Measurements from ENCODE around the gene ZNF628. TPM values are rescaled to one million over a fixed set of nuclear protein-coding genes. Genes with fewer than 3 reads are reported as not detected.
A peak's percentile ranks its signal among the peaks of the same experiment; 100 is the strongest.

Gene ZNF628
- polyA plus RNA-seq, 3 donors, result 0.50 to 3.1 TPM; not detected in 1

DNA sequence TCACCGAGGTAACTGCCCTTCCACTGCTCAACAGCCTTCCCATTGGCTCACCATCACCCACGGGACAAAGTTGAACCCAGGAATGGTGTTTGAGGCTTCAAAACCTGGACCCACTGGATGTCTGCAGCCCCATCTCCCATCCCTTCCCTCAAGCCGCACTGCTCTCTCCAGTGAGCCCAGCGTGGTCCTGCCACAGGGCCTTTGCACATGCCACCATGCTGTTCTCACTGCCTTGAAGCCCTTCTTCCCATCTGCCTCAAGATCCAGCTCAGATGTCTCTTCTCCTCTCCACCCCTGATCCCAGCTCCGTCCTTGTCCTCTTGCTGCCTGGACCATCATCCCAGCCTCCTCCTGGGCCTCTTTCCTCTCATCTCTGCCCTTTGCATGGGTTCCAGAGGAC lies 37.4 kb upstream of the ZNF628 start:
- 83% methylated on average over 5 of the region's 5 CpGs for WGBS (ENCODE audit: insufficient coverage)
- TF ChIP-seq, protein P1, sequence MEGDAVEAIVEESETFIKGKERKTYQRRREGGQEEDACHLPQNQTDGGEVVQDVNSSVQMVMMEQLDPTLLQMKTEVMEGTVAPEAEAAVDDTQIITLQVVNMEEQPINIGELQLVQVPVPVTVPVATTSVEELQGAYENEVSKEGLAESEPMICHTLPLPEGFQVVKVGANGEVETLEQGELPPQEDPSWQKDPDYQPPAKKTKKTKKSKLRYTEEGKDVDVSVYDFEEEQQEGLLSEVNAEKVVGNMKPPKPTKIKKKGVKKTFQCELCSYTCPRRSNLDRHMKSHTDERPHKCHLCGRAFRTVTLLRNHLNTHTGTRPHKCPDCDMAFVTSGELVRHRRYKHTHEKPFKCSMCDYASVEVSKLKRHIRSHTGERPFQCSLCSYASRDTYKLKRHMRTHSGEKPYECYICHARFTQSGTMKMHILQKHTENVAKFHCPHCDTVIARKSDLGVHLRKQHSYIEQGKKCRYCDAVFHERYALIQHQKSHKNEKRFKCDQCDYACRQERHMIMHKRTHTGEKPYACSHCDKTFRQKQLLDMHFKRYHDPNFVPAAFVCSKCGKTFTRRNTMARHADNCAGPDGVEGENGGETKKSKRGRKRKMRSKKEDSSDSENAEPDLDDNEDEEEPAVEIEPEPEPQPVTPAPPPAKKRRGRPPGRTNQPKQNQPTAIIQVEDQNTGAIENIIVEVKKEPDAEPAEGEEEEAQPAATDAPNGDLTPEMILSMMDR (IDR thresholded peaks at IDR 0.05), result no peak
- Histone ChIP-seq H3K79me2 (ENCODE audit: insufficient read depth, low read length) (no peaks in the 10 kb centered on the region), H3K4me1 (ENCODE audit: control insufficient read depth in 1 of 2, insufficient read depth in 2 of 2, low read length in 2 of 2) (peaks cover 21 to 24% of the 10 kb centered on the region in 2 donors), H3K36me3 (replicated peaks in 1 of 2; ENCODE audit: control insufficient read depth in 1 of 2, insufficient read depth in 2 of 2, low read length in 2 of 2) (no peaks in the 10 kb centered on the region), H4K20me1 (ENCODE audit: insufficient read depth, low read length) (no peaks in the 10 kb centered on the region), H3K9me3 (replicated peaks in 1 of 2; ENCODE audit: control insufficient read depth in 1 of 2, insufficient read depth in 1 of 2, low read length in 2 of 2) (peaks cover 0 to 15% of the 10 kb centered on the region in 2 donors), H3K9ac (ENCODE audit: insufficient read depth, low read length, poor library complexity, severe bottlenecking) (no peak overlapping the region), H3K27ac (ENCODE audit: low read depth in 1 of 2, low read length in 2 of 2) (no peak overlapping the region), H3K4me3 (replicated peaks in 1 of 3; ENCODE audit: low read depth in 2 of 3, low read length in 3 of 3) (no peak overlapping the region), H3K4me2 (replicated peaks; ENCODE audit: extremely low read depth, low read length, poor library complexity, severe bottlenecking) (no peak overlapping the region), H2AFZ (ENCODE audit: insufficient read depth, low read depth, low read length, poor library complexity, severe bottlenecking) (no peak overlapping the region), H3K27me3 (ENCODE audit: control insufficient read depth in 2 of 2, insufficient read depth in 2 of 2, low read length in 2 of 2) (peaks cover 23 to 56% of the 10 kb centered on the region in 2 donors)
- Mint-ChIP-seq H3K36me3 (peaks cover 5 to 12% of the 10 kb centered on the region in 2 donors), H3K27ac (peak overlapping the region in 1 of 7 donors; percentile 87), H3K9me3 (peaks cover 0 to 32% (median 13%) of the 10 kb centered on the region in 7 donors), H3K4me1 (peaks cover 21% of the 10 kb centered on the region), H3K4me3 (peak overlapping the region in 1 of 2 donors; percentile 76), H3K27me3 (ENCODE audit: low read depth in 3 of 3) (peaks cover 45 to 62% (median 48%) of the 10 kb centered on the region in 3 donors)
- intact Hi-C loops (cut with micrococcal nuclease), result no loop called here
- no peak for DNase-seq

DNA sequence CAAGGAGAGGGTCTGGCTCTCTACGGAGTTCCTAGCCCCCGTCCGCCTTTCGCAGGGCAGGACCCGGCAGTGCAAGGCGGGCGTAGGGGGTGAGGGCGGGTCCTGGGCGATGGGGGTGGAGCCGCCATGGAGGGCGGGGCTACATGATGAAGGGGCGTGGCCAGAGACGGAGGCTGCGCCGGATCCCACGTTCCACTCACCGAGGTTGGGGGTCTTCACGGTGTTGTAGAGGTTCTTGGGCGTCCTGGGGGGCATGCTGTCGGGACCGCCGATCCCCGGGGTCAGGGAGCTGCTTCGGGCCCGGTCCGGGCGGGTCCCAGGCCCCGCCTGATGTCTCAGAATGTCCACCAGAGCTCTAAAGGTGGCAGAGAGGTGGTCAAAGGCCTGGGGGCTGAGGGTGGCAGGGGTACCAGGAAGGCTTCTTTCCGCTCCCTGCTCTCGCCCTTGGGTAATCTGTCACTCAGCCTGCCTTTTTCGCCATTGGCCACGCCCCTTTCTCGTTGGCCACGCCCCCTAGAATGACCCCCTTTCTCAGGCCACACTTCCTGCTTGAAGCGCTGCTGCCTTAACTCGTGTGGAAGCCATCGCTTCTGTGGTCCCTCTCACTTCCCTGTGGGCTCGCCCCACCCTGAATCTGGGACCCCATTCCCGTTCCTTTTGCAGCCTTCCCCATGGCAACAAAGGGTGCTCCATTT lies 35.9 kb upstream of the ZNF628 start:
- Mint-ChIP-seq H3K27me3 (ENCODE audit: low read depth in 3 of 3) (peaks cover 48 to 77% (median 59%) of the 10 kb centered on the region in 3 donors), H3K4me1 (peaks cover 21% of the 10 kb centered on the region), H3K9me3 (peaks cover 0 to 38% (median 13%) of the 10 kb centered on the region in 7 donors), H3K4me3 (peak overlapping the region in 1 of 2 donors; percentile 92), H3K27ac (peak overlapping the region in 1 of 7 donors; percentile 79), H3K36me3 (peaks cover 5 to 12% of the 10 kb centered on the region in 2 donors)
- Histone ChIP-seq H3K36me3 (replicated peaks in 1 of 2; ENCODE audit: control insufficient read depth in 1 of 2, insufficient read depth in 2 of 2, low read length in 2 of 2) (no peaks in the 10 kb centered on the region), H3K4me3 (replicated peaks in 1 of 3; ENCODE audit: low read depth in 2 of 3, low read length in 3 of 3) (peak overlapping the region in 1 of 3 experiments; percentile 32), H4K20me1 (ENCODE audit: insufficient read depth, low read length) (no peaks in the 10 kb centered on the region), H3K9me3 (replicated peaks in 1 of 2; ENCODE audit: control insufficient read depth in 1 of 2, insufficient read depth in 1 of 2, low read length in 2 of 2) (peaks cover 0 to 22% of the 10 kb centered on the region in 2 donors), H3K27ac (ENCODE audit: low read depth in 1 of 2, low read length in 2 of 2) (no peak overlapping the region), H2AFZ (ENCODE audit: insufficient read depth, low read depth, low read length, poor library complexity, severe bottlenecking) (peak overlapping the region; percentile 29), H3K9ac (ENCODE audit: insufficient read depth, low read length, poor library complexity, severe bottlenecking) (peak overlapping the region; percentile 4), H3K4me1 (ENCODE audit: control insufficient read depth in 1 of 2, insufficient read depth in 2 of 2, low read length in 2 of 2) (peaks cover 21 to 24% of the 10 kb centered on the region in 2 donors), H3K4me2 (replicated peaks; ENCODE audit: extremely low read depth, low read length, poor library complexity, severe bottlenecking) (peak overlapping the region; percentile 44), H3K79me2 (ENCODE audit: insufficient read depth, low read length) (no peaks in the 10 kb centered on the region), H3K27me3 (ENCODE audit: control insufficient read depth in 2 of 2, insufficient read depth in 2 of 2, low read length in 2 of 2) (peaks cover 26 to 67% of the 10 kb centered on the region in 2 donors)
- peak in 1 of 3 donors; percentile 27 for DNase-seq
- WGBS (ENCODE audit: insufficient coverage), result 10% methylated on average over 37 of the region's 39 CpGs
- TF ChIP-seq, protein P1 (IDR thresholded peaks at IDR 0.05), result no peak
- intact Hi-C loops (cut with micrococcal nuclease), result no loop called here
